H1 (cell line): ENCODE data around the gene PTPN18. TPM values are rescaled to one million over a fixed set of nuclear protein-coding genes. Genes with fewer than 3 reads are reported as not detected.

Source experiments
- ASH2L ChIP-seq: fragments of 200-600, 300-600 bp; sonication (generic); IDR thresholded peaks from one replicate; pipeline ENCODE4 v1.7.1; 2017; ENCODE audit warnings: low read length
- PHF8 ChIP-seq: fragments of 200-600 bp; sonication (generic); conservative IDR thresholded peaks from 2 replicates; pipeline ENCODE4 v1.7.1; 2012; ENCODE audit warnings: low read depth, mild to moderate bottlenecking, inconsistent platforms, low read length, moderate library complexity
- RFX5 ChIP-seq: IDR thresholded peaks from 2 replicates; pipeline ENCODE4 v1.6.1; 2011; ENCODE audit warnings: low read depth, low read length, improper control_type of control experiment, borderline replicate concordance
- RNF2 ChIP-seq: fragments of 200-900, 300-1000 bp; sonication (generic); IDR thresholded peaks from 2 replicates; pipeline ENCODE4 v1.7.1; 2016; ENCODE audit warnings: borderline replicate concordance, low read depth, mild to moderate bottlenecking, antibody characterized with exemption, low read length; ENCODE audit not compliant: poor library complexity, severe bottlenecking; ENCODE audit errors: missing control alignments
- SIRT6 ChIP-seq: IDR thresholded peaks from one replicate; pipeline ENCODE4 v1.7.1; 2012; ENCODE audit warnings: low read length, inconsistent platforms
- TEAD4 ChIP-seq: IDR thresholded peaks from 2 replicates; pipeline ENCODE4 v1.6.1; 2012; ENCODE audit warnings: low read depth, low read length, inconsistent platforms, mixed read lengths
- polyA plus RNA-seq, 7 experiments: library from polyadenylated mRNA; depleted of rRNA in 3 of 7; stranded (reverse) in 5 of 7; unstranded in 2 of 7; fragments of >200 nt in 5 of 7; fragments of 200-250 nt in 2 of 7; gene quantifications; 1 replicate in 5 of 7; 2 replicates in 1 of 7; 4 replicates in 1 of 7; pipeline versions ENCODE4 v1.2.1 to v1.2.3, GENCODE V29; 2011 to 2013; ENCODE audit warnings: missing spikeins in 2 of 7, mixed read lengths in 2 of 7
- total RNA-seq: library from RNA; stranded (reverse); fragmentation: NEBNext Ultra II Directional; extraction: Animal tissue kit (Norgen Biotek cat#: 25700); gene quantifications from 2 replicates; pipeline ENCODE4 v1.2.1, GENCODE V29; 2021

PTPN18 gene
- total and polyA plus RNA-seq, 2 of the 8 experiments (the other 6 are each of a cell fraction or from before 2014, with no cell fraction given), result 13.2 to 14.7 TPM

DNA sequence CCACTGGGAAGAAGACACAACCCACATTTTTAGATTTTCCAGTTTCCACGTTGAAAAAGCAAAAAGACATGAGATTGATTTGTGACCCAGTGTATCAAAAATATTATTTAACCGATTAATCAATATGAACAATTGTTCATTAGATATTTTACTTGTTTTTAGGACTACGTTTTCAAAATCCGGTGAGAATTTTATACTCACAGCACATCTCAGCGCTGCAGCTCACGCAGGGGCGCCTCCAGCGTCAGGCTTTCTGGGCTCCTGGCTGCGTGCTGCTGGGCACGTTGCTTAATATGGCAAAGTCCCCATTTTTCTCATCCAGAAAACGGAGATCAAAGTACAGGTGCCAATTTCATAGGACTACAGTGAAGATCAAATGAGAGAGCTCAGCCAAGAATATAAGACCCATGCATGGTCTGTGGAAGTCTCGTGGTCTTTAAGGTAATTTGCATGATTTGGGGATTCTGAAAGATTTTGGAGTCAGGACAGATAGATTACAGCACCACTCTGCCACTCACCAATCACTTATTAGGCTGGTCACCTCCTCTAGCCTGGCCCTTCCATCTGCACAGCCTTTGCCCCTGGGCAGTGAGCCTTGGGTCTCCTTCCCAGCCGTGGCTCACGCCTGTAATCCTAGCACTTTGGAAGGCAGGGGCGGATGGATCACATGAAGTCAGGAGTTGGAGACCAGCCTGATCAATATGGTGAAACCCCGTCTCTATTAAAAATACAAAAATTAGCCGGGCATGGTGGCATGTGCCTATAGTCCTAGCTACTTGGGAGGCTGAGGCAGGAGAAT lies 36.2 kb downstream of the PTPN18 start (continued):
- TF ChIP-seq RFX5 (no peak), RNF2 (no peak), TEAD4 (no peak), SIRT6 (no peak), ASH2L (no peak), PHF8 (no peak)
- TF ChIP-seq, all 59 proteins: peak for 0
